Skeletal muscle satellite cell (primary cell): ENCODE measurements around the gene CAPN15. TPM values are rescaled to one million over a fixed set of nuclear protein-coding genes. Genes with fewer than 3 reads are reported as not detected.
"Not testable (repeated sequence)": the region's sequence is repeated elsewhere in the genome, so short reads cannot be mapped to it uniquely, and the experiment has no call there.

Source experiments
- H3K27me3 ChIP-seq: 2 replicates; pipeline ENCODE4 v1.7.0; 2013; ENCODE audit warnings: low read length; ENCODE audit not compliant: control insufficient read depth, insufficient read depth
- H3K36me3 ChIP-seq: 2 replicates; pipeline ENCODE4 v1.7.0; 2013; ENCODE audit warnings: mild to moderate bottlenecking, control low read depth, low read length; ENCODE audit not compliant: insufficient read depth
- H3K4me1 ChIP-seq: 2 replicates; pipeline ENCODE4 v1.7.0; 2013; ENCODE audit warnings: low read length; ENCODE audit not compliant: control insufficient read depth, insufficient read depth
- H3K4me2 ChIP-seq: 2 replicates; pipeline ENCODE4 v1.7.0; 2013; ENCODE audit warnings: mild to moderate bottlenecking, low read length
- H3K4me3 ChIP-seq: 2 replicates; pipeline ENCODE4 v1.7.0; 2013; ENCODE audit warnings: low read length
- H3K9ac ChIP-seq: 2 replicates; pipeline ENCODE4 v1.7.0; 2013; ENCODE audit warnings: mild to moderate bottlenecking, low read depth, low read length, moderate library complexity
- H3K9me3 ChIP-seq: replicated peaks from 2 replicates; pipeline ENCODE4 v1.7.0; 2013; ENCODE audit warnings: mild to moderate bottlenecking, control low read depth, low read length
- total RNA-seq: library from RNA; depleted of rRNA; stranded (reverse); fragments of >200 nt; gene quantifications from 2 replicates; pipeline ENCODE4 v1.2.3, GENCODE V29; 2012; rRNA removed

CAPN15 gene
- total RNA-seq = 48.9 and 51.5 TPM in 2 replicates

DNA sequence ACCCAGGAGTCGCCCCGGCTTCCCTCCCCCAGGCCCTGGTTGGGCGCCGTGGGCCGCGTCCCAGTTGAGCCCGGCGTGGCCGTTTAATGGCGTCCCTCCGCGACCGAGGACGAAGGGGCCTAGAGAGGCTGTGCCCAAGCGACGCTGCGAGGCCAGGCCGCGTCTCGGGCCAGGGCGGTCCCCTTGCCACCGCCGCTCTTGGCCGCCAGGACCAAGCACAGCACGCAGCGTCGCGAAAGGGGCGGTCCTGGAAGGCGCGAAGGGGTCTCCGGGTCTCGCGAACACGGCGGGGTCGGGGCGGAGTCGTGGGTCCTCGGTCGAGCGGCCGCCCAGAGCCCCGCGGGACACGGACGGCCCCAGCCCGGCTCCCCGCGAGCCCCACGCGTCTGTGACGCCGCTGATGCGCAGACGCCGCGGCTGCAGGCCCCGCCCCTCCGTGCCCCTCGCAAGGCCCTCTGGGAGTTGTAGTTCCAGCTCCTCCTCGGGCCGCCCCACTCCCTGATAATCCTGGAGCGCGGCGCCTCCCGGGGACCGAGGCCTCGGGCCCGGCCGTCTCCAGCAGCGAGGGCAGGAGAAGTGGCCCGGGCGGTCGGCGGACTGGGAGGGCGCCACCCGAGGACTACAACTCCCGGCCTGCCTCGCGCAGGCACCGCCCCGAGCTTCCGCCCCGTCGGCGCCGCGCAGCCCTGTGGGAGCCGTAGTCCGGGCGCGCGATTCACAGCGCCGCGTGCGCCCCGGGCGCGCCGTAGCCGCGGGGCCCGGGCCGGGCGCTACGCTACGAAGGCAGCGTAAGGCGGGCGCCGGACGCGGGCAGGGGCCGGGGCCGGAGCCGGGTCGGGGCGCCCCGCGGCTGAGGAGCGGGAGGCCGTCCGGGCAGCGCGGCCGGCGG, at the start of gene CAPN15:
Gene CAPN15 (plus strand): TSS at position 698 of the 889 bp plus-strand sequence. CDS start 19,127 bp downstream, outside the sequence.
- Histone ChIP-seq H3K36me3 (peaks cover 10% of the 10 kb centered on the region), H3K4me3 (peak within 1 kb of the TSS; percentile 95), H3K9ac (peak within 1 kb of the TSS; percentile 90), H3K4me2 (peak within 1 kb of the TSS; percentile 97), H3K9me3 (no peaks in the 10 kb centered on the region), H3K4me1 (peaks cover 47% of the 10 kb centered on the region), H3K27me3 (no peaks in the 10 kb centered on the region)

- not testable (repeated sequence) for H3K9ac ChIP-seq, H3K4me1 ChIP-seq, H3K9me3 ChIP-seq, H3K4me2 ChIP-seq, H3K27me3 ChIP-seq, H3K4me3 ChIP-seq
- peaks cover 21% of the 10 kb centered on the region for H3K36me3 ChIP-seq
These were observed 49.2 kb upstream of the CAPN15 start for GRCh38 chr16:478287-478686.

- Histone ChIP-seq H3K9ac (no peak overlapping the region), H3K36me3 (peaks cover 17% of the 10 kb centered on the region), H3K4me2 (no peak overlapping the region), H3K4me3 (no peak overlapping the region), H3K27me3 (no peaks in the 10 kb centered on the region), H3K4me1 (no peaks in the 10 kb centered on the region), H3K9me3 (no peaks in the 10 kb centered on the region)
These were observed 44.9 kb upstream of the CAPN15 start for GRCh38 chr16:482468-483185.

GRCh38 chr16:483341-484075, 44.0 kb upstream of the CAPN15 start:
- Histone ChIP-seq H3K4me2 (no peak overlapping the region), H3K4me1 (no peaks in the 10 kb centered on the region), H3K36me3 (peaks cover 18% of the 10 kb centered on the region), H3K9me3 (no peaks in the 10 kb centered on the region), H3K4me3 (no peak overlapping the region), H3K27me3 (no peaks in the 10 kb centered on the region), H3K9ac (no peak overlapping the region)

DNA sequence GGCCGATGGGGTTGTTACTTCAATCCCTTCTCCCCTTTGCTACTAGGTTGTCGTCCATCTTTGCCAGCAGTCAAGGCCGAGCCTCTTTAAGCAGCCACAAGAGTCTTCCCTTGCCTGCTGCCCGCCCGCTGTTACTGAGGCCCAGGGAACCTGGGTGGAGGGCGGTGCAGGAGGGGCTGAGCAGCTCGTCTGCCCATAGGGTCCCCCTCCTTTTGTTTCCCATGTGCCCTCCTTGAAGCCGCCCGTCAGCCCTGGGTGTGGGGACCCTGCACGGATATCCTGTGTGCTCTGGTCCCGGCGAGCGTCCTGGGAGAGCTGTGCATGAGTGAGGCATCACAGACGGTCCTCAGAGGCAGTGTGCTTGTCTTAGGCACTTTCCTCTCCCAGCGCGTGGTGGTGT, 37.9 kb upstream of the CAPN15 start:
- H3K4me3 ChIP-seq = no peak overlapping the region
- no peaks in the 10 kb centered on the region for H3K9me3 ChIP-seq
- peaks cover 43% of the 10 kb centered on the region for H3K36me3 ChIP-seq
- no peaks in the 10 kb centered on the region for H3K27me3 ChIP-seq
- H3K4me2 ChIP-seq = no peak overlapping the region
- no peak overlapping the region for H3K9ac ChIP-seq
- no peaks in the 10 kb centered on the region for H3K4me1 ChIP-seq

- Histone ChIP-seq H3K27me3 (no peaks in the 10 kb centered on the region), H3K4me1 (no peaks in the 10 kb centered on the region), H3K4me2 (no peak overlapping the region), H3K9ac (no peak overlapping the region), H3K4me3 (no peak overlapping the region), H3K36me3 (peaks cover 39% of the 10 kb centered on the region), H3K9me3 (no peaks in the 10 kb centered on the region)
These were observed 36.7 kb upstream of the CAPN15 start for GRCh38 chr16:490768-491167.

- no peaks in the 10 kb centered on the region for H3K4me1 ChIP-seq
- peaks cover 43% of the 10 kb centered on the region for H3K36me3 ChIP-seq
- H3K9ac ChIP-seq = no peak overlapping the region
- H3K4me2 ChIP-seq = no peak overlapping the region
- no peaks in the 10 kb centered on the region for H3K9me3 ChIP-seq
- no peaks in the 10 kb centered on the region for H3K27me3 ChIP-seq
- H3K4me3 ChIP-seq = no peak overlapping the region
These were observed 36.1 kb upstream of the CAPN15 start for GRCh38 chr16:491220-491919.

GRCh38 chr16:492211-492875, 35.2 kb upstream of the CAPN15 start:
- H3K9ac ChIP-seq = no peak overlapping the region
- H3K36me3 ChIP-seq = peaks cover 46% of the 10 kb centered on the region
- H3K4me2 ChIP-seq = no peak overlapping the region
- H3K4me3 ChIP-seq = no peak overlapping the region
- no peaks in the 10 kb centered on the region for H3K4me1 ChIP-seq
- H3K27me3 ChIP-seq = no peaks in the 10 kb centered on the region
- no peaks in the 10 kb centered on the region for H3K9me3 ChIP-seq

- not testable (repeated sequence) for H3K4me2 ChIP-seq, H3K9me3 ChIP-seq, H3K9ac ChIP-seq, H3K27me3 ChIP-seq, H3K4me3 ChIP-seq, H3K4me1 ChIP-seq
- peaks cover 43% of the 10 kb centered on the region for H3K36me3 ChIP-seq
These were observed 32.8 kb upstream of the CAPN15 start for GRCh38 chr16:494676-495075.

GRCh38 chr16:495127-495748, 32.3 kb upstream of the CAPN15 start:
- no peak overlapping the region for H3K4me3 ChIP-seq
- H3K36me3 ChIP-seq = peaks cover 42% of the 10 kb centered on the region
- no peak overlapping the region for H3K9ac ChIP-seq

More at GRCh38 chr16:495127-495748, 32.3 kb upstream of the CAPN15 start:
- Histone ChIP-seq H3K4me2 (no peak overlapping the region), H3K9me3 (no peaks in the 10 kb centered on the region), H3K27me3 (no peaks in the 10 kb centered on the region), H3K4me1 (no peaks in the 10 kb centered on the region)
